Measurements from ENCODE around the gene TBC1D17.

- no peak for TF ChIP-seq EZH2phosphoT487 (IDR thresholded peaks at IDR 0.05; ENCODE audit: borderline replicate concordance, low read length)
- TF ChIP-seq CTCF (IDR thresholded peaks at IDR 0.05; ENCODE audit: low read depth, low read length, poor library complexity, severe bottlenecking) = no peak
These were observed 52.3 kb downstream of the TBC1D17 start for GRCh38 chr19:49929611-49930482.
